Posterior cingulate gyrus (tissue), 11 donors: Measurements from ENCODE around the gene ANKRD37.
"Not testable (repeated sequence)": the region's sequence is repeated elsewhere in the genome, so short reads cannot be mapped to it uniquely, and the experiment has no call there.

ENCODE experiments used
- DNase-seq, 10 donors: peaks; one replicate each; pipeline versions ENCODE4 v3.0.0 to v3.0.0-alpha.2; 2020 to 2021; ENCODE audit warnings: mixed read lengths in 3 of 10
- intact Hi-C: fragments of 100-400 bp; cut with DNase I; formaldehyde crosslinking; loops from one replicate; pipeline ENCODE4 v1.15.1; 2023

The ANKRD37 gene

GRCh38 chr4:185396724-185397385 is at the start of gene ANKRD37:
Gene ANKRD37 (plus strand): TSS chr4:185396841. CDS start chr4:185396924, 83 bp downstream.
- DNase-seq, result peak in 8 of 10 donors; percentile 21 to 88 (median 28)
- intact Hi-C loops, result loop anchor here (2.0 to 10.0 kb wide), 3 partner anchors 74 to 195 kb away; partner anchors contain the start of genes CCDC110 and CFAP97

- intact Hi-C loops, result no loop called here
- DNase-seq, result no peak
These were observed 49.6 kb upstream of the ANKRD37 start for GRCh38 chr4:185346975-185347601.

- intact Hi-C loops, result no loop called here
- peak in 1 of 10 donors; percentile 77 for DNase-seq
These were observed 45.0 kb upstream of the ANKRD37 start for GRCh38 chr4:185351691-185352090.

- intact Hi-C loops, result no loop called here
- DNase-seq, result peak in 1 of 10 donors; percentile 36
These were observed 44.4 kb upstream of the ANKRD37 start for GRCh38 chr4:185352202-185352601.

- intact Hi-C loops, result no loop called here
- peak in 1 of 10 donors; percentile 38 for DNase-seq
These were observed 43.9 kb upstream of the ANKRD37 start for GRCh38 chr4:185352741-185353140.

- intact Hi-C loops, result no loop called here
These were observed 39.4 kb upstream of the ANKRD37 start for GRCh38 chr4:185357211-185357610.

GRCh38 chr4:185357733-185358440 is 38.8 kb upstream of the ANKRD37 start:
- intact Hi-C loops, result no loop called here
- no peak for DNase-seq

More at GRCh38 chr4:185357211-185357610, 39.4 kb upstream of the ANKRD37 start:
- no peak for DNase-seq

GRCh38 chr4:185358514-185358913 is 38.1 kb upstream of the ANKRD37 start:
- no peak for DNase-seq
- intact Hi-C loops, result no loop called here

GRCh38 chr4:185358959-185359358 is 37.7 kb upstream of the ANKRD37 start:
- intact Hi-C loops, result no loop called here

GRCh38 chr4:185359767-185360446 is 36.7 kb upstream of the ANKRD37 start:
- DNase-seq, result no peak
- intact Hi-C loops, result no loop called here

More at GRCh38 chr4:185358959-185359358, 37.7 kb upstream of the ANKRD37 start:
- no peak for DNase-seq

- DNase-seq, result no peak
- intact Hi-C loops, result no loop called here
These were observed 34.8 kb upstream of the ANKRD37 start for GRCh38 chr4:185361872-185362271.

GRCh38 chr4:185362570-185362969 is 34.1 kb upstream of the ANKRD37 start:
- DNase-seq, intact Hi-C loops: not testable (repeated sequence)

- no peak for DNase-seq
- intact Hi-C loops, result no loop called here
These were observed 33.4 kb upstream of the ANKRD37 start for GRCh38 chr4:185363251-185363650.

- no peak for DNase-seq
These were observed 31.8 kb upstream of the ANKRD37 start for GRCh38 chr4:185364886-185365285.

GRCh38 chr4:185369731-185370130 is 26.9 kb upstream of the ANKRD37 start:
- intact Hi-C loops, result no loop called here
- DNase-seq, result no peak

More at GRCh38 chr4:185364886-185365285, 31.8 kb upstream of the ANKRD37 start:
- intact Hi-C loops, result no loop called here

GRCh38 chr4:185370268-185370949 is 26.2 kb upstream of the ANKRD37 start:
- no peak for DNase-seq
- intact Hi-C loops, result no loop called here

GRCh38 chr4:185371702-185372101 is 24.9 kb upstream of the ANKRD37 start:
- no peak for DNase-seq
- intact Hi-C loops, result no loop called here

- intact Hi-C loops, result no loop called here
- no peak for DNase-seq
These were observed 22.6 kb upstream of the ANKRD37 start for GRCh38 chr4:185374027-185374426.

- intact Hi-C loops, result no loop called here
- DNase-seq, result no peak
These were observed 22.1 kb upstream of the ANKRD37 start for GRCh38 chr4:185374573-185374972.

- intact Hi-C loops, result no loop called here
These were observed 18.4 kb upstream of the ANKRD37 start for GRCh38 chr4:185378264-185378663.

More at GRCh38 chr4:185378264-185378663, 18.4 kb upstream of the ANKRD37 start:
- DNase-seq, result no peak
